Activated effector memory CD4-positive, alpha-beta T cell treated with anti-CD3 and anti-CD28 coated beads, Interleukin-2, amount 50 U/mL, for 16 hours (primary cell): ENCODE results near the gene WSB1.

ENCODE experiments used
- DNase-seq: peaks from one replicate; pipeline ENCODE4 v3.0.0-alpha.2; 2020

Gene WSB1

GRCh38 chr17:27362909-27363308, 69.0 kb downstream of the WSB1 start:
- no peak for DNase-seq

GRCh38 chr17:27363326-27363725, 69.4 kb downstream of the WSB1 start:
- DNase-seq, result no peak
